Bronchial epithelial cell (primary cell): ENCODE data around the gene NANOS3. TPM values are rescaled to one million over a fixed set of nuclear protein-coding genes. Genes with fewer than 3 reads are reported as not detected.
A peak's percentile ranks its signal among the peaks of the same experiment; 100 is the strongest.

Source experiments
- DNase-seq: peaks from one replicate; pipeline ENCODE4 v3.0.0-alpha.2; 2010; ENCODE audit warnings: low read depth
- FAIRE-seq: peaks from 2 replicates; lab custom pipeline; 2011; peaks lifted over from hg19 to GRCh38; lab: Jason Lieb, UNC
- H3K27me3 ChIP-seq: 2 replicates; pipeline ENCODE4 v1.5.1; 2011; ENCODE audit warnings: low read length; ENCODE audit not compliant: control insufficient read depth, insufficient read depth
- H3K36me3 ChIP-seq: 2 replicates; pipeline ENCODE4 v1.5.1; 2011; ENCODE audit warnings: low read length; ENCODE audit not compliant: control insufficient read depth, insufficient read depth
- H3K4me3 ChIP-seq: 2 replicates; pipeline ENCODE4 v1.5.1; 2011; ENCODE audit warnings: mild to moderate bottlenecking, low read depth, low read length, control low read depth
- CTCF ChIP-seq: IDR thresholded peaks from 2 replicates; pipeline ENCODE4 v1.5.1; 2011; ENCODE audit warnings: mild to moderate bottlenecking, moderate library complexity, low read length, control low read depth, inconsistent platforms; ENCODE audit not compliant: insufficient read depth, severe bottlenecking
- total RNA-seq: library from RNA; depleted of rRNA; stranded (reverse); fragments of >200 nt; gene quantifications from 2 replicates; pipeline ENCODE4 v1.2.1, GENCODE V29; 2014

The NANOS3 gene
- total RNA-seq, 1 donor from 2014 or later: 0.53 TPM

GRCh38 chr19:13864046-13864666 is 12.8 kb upstream of the NANOS3 start:
- FAIRE-seq (no peak), DNase-seq (no peak)
- H3K36me3 ChIP-seq: no peaks in the 10 kb centered on the region
- peaks cover 7% of the 10 kb centered on the region for H3K27me3 ChIP-seq
- no peak for TF ChIP-seq CTCF
- no peak overlapping the region for H3K4me3 ChIP-seq

- no peak for DNase-seq
- no peak for TF ChIP-seq CTCF
- H3K4me3 ChIP-seq: peak overlapping the region; percentile 37
- H3K27me3 ChIP-seq: peaks cover 7% of the 10 kb centered on the region
- no peaks in the 10 kb centered on the region for H3K36me3 ChIP-seq
- no peak for FAIRE-seq
Observed at GRCh38 chr19:13864667-13865570, 12.0 kb upstream of the NANOS3 start.

- FAIRE-seq (no peak), DNase-seq (no peak)
- Histone ChIP-seq H3K4me3 (peak overlapping the region; percentile 37), H3K27me3 (peaks cover 7% of the 10 kb centered on the region), H3K36me3 (no peaks in the 10 kb centered on the region)
- no peak for TF ChIP-seq CTCF
Observed at GRCh38 chr19:13865571-13866462, 11.1 kb upstream of the NANOS3 start.

- FAIRE-seq: peak; percentile 70
- no peak overlapping the region for H3K4me3 ChIP-seq
Observed at GRCh38 chr19:13866463-13867046, 10.4 kb upstream of the NANOS3 start.

More at GRCh38 chr19:13866463-13867046, 10.4 kb upstream of the NANOS3 start:
- Histone ChIP-seq H3K36me3 (no peaks in the 10 kb centered on the region), H3K27me3 (peaks cover 7% of the 10 kb centered on the region)
- no peak for TF ChIP-seq CTCF
- no peak for DNase-seq
